GM19035 (cell line): ENCODE results near the gene ARL8A.
"Not testable (repeated sequence)": the region's sequence is repeated elsewhere in the genome, so short reads cannot be mapped to it uniquely, and the experiment has no call there.

Source experiments
- ATAC-seq: cut with Tn5 transposase; IDR thresholded peaks from one replicate; pipeline ENCODE4 v1.9.1; 2021; ENCODE audit not compliant: unreplicated experiment

Gene ARL8A

GRCh38 chr1:202176949-202177927 lies 32.7 kb upstream of the ARL8A start:
- ATAC-seq, result no peak

- ATAC-seq, result no peak
Observed at GRCh38 chr1:202173993-202174392, 29.5 kb upstream of the ARL8A start.

- ATAC-seq, result no peak
Observed at GRCh38 chr1:202172015-202172355, 27.4 kb upstream of the ARL8A start.

- no peak for ATAC-seq
Observed at GRCh38 chr1:202171292-202172014, 26.9 kb upstream of the ARL8A start.

- ATAC-seq, result no peak
Observed at GRCh38 chr1:202170726-202171125, 26.2 kb upstream of the ARL8A start.

- ATAC-seq, result no peak
Observed at GRCh38 chr1:202168861-202169260, 24.3 kb upstream of the ARL8A start.

- ATAC-seq, result no peak
Observed at GRCh38 chr1:202167708-202168415, 23.3 kb upstream of the ARL8A start.

GRCh38 chr1:202167054-202167453 lies 22.5 kb upstream of the ARL8A start:
- not testable (repeated sequence) for ATAC-seq

- ATAC-seq, result no peak
Observed at GRCh38 chr1:202165942-202166843, 21.7 kb upstream of the ARL8A start.

GRCh38 chr1:202165267-202165941 lies 20.9 kb upstream of the ARL8A start:
- ATAC-seq, result no peak

GRCh38 chr1:202164271-202165037 lies 19.9 kb upstream of the ARL8A start:
- peak; percentile 60 for ATAC-seq

GRCh38 chr1:202163281-202164270 lies 19.0 kb upstream of the ARL8A start:
- ATAC-seq, result no peak

- no peak for ATAC-seq
Observed at GRCh38 chr1:202162418-202163280, 18.1 kb upstream of the ARL8A start.

- no peak for ATAC-seq
Observed at GRCh38 chr1:202162047-202162417, 17.5 kb upstream of the ARL8A start.

- ATAC-seq, result no peak
Observed at GRCh38 chr1:202161151-202162046, 16.9 kb upstream of the ARL8A start.

- no peak for ATAC-seq
Observed at GRCh38 chr1:202160377-202160940, 15.9 kb upstream of the ARL8A start, which contains the start of gene PTPN7. TSS of gene PTPN7 (minus strand) at chr1:202160602. CDS start at chr1:202159402, 1,200 bp downstream.
